Measurements from ENCODE around the gene DALRD3.

The DALRD3 gene

DNA sequence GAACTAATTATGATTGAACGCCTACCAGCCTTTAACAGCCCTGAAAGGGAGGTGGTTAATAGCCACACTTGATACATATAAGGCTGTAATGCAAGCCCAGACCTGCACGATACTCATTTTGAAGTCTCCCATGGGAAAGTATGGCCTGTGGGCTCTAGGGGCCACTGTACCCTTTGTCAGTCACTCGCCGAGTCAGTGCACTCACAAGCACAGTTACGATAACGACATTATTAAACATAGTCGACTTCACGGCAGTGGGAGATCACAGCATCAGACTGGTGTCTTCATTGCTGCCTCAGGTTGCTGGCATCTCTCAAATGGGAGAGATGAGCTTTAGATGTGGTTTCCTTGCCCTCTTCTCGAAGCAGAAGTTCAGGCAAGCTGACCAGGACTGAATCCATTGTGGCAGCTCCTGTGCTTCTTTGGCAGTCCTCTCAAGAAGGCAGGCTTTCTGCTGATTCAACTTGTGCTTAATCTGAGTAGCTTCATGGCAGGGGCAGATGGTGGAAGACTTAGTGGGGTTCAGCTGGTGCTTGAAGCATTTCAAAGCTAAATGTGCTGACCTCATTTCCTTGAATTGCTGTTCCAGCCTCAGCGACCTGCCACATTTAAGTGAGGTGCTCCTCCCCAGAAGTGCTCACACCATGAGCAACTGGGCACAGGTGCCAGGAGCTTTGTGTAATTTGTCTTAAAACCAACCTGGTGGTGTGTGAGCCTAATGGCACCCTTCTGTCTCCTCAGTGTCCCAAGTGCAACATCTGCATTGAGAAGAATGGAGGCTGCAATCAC lies 44.1 kb downstream of the DALRD3 start:
- DNase-seq, result no peak

DNA sequence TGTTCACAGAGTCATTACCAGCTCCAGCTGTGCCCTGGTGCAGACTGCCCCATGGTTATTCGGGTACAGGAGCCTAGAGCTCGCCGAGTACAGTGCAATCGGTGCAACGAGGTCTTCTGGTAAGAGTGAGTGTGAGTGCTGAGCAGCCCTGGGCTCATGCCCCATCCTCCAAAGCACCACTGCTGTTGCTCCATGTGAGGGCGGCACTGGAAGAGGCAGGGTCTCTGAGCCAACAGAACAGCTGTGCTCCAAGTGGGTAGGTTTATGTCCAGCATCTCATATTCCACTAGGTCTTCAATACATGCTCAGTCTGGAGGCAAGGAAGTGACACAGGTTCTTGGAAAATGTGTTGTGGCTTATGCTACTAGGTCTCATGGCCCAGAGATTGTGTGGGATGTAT lies 47.8 kb downstream of the DALRD3 start:
- no peak for DNase-seq

DNA sequence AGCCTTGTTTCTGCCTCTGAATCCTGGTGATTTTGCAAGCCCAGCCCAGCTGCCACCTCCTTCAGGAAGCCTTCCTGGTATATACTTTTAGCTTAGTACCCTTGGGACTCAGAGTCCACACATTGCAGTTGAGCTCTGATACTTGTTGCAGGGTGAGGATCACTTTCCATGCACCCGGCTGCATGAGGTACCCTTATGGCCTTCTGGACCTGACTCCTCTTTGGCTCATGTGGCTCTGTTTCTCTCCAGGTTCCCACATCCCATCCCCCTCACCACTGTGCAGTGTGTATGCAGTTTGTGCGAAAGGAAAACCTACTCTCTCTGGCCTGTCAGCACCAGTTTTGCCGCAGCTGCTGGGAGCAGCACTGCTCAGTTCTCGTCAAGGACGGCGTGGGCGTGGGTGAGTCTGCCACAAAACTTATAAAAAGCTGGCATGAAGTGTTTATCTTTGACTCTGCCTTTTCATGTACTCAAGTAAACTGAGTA lies 51.5 kb downstream of the DALRD3 start:
- no peak for DNase-seq

- DNase-seq, result no peak
Observed at GRCh38 chr3:48966367-48966766, 52.0 kb downstream of the DALRD3 start.
